A673 (cell line): ENCODE data around the gene RHOBTB3.
"Not testable (repeated sequence)": the region's sequence is repeated elsewhere in the genome, so short reads cannot be mapped to it uniquely, and the experiment has no call there.

Experiments
- CTCF ChIP-seq: fragments of 300-800, 200-600 bp; sonication (generic); conservative IDR thresholded peaks from 2 replicates; pipeline ENCODE4 v1.5.1; 2017; ENCODE audit warnings: low read depth, mild to moderate bottlenecking, antibody characterized with exemption, low read length, moderate library complexity, mixed read lengths
- EZH2 ChIP-seq: fragments of 200-600 bp; sonication (generic); IDR thresholded peaks from 2 replicates; pipeline ENCODE4 v1.6.1; 2017; ENCODE audit warnings: borderline replicate concordance, low read depth, mild to moderate bottlenecking, mixed read lengths, antibody characterized with exemption, low read length; ENCODE audit not compliant: poor library complexity, severe bottlenecking

GRCh38 chr5:95710651-95711500 lies 20.3 kb upstream of the RHOBTB3 start:
- not testable (repeated sequence) for TF ChIP-seq CTCF, EZH2
